Loucy (cell line): ENCODE results near the gene ESCO1.

Experiments used
- H2AFZ ChIP-seq: fragments of 200-600 bp; sonication (generic); 2 replicates; pipeline ENCODE4 v1.6.0; 2016; ENCODE audit warnings: antibody characterized with exemption, mild to moderate bottlenecking, low read length, moderate library complexity
- H3F3A ChIP-seq: fragments of 200-600 bp; 2 replicates; pipeline ENCODE4 v1.6.0; 2016; ENCODE audit warnings: antibody characterized with exemption, low read depth, mild to moderate bottlenecking
- H3K27me3 ChIP-seq: fragments of 200-600 bp; sonication (generic); 2 replicates; pipeline ENCODE4 v1.6.1; 2014; ENCODE audit warnings: low read length, mild to moderate bottlenecking; ENCODE audit not compliant: insufficient read depth, poor library complexity, severe bottlenecking
- H3K36me3 ChIP-seq: fragments of 200-600 bp; sonication (generic); 2 replicates; pipeline ENCODE4 v1.6.1; 2016; ENCODE audit warnings: low read length; ENCODE audit not compliant: insufficient read depth
- H3K4me1 ChIP-seq: fragments of 200-600 bp; sonication (generic); 2 replicates; pipeline ENCODE4 v1.5.1; 2014; ENCODE audit warnings: low read length, mild to moderate bottlenecking; ENCODE audit not compliant: insufficient read depth, poor library complexity, severe bottlenecking
- H3K4me2 ChIP-seq: fragments of 200-600 bp; sonication (generic); 2 replicates; pipeline ENCODE4 v1.6.0; 2014; ENCODE audit warnings: antibody characterized with exemption, low read length, low read depth, mild to moderate bottlenecking; ENCODE audit not compliant: poor library complexity, severe bottlenecking
- H3K4me3 ChIP-seq: fragments of 200-600 bp; sonication (generic); 2 replicates; pipeline ENCODE4 v1.5.1; 2014; ENCODE audit warnings: low read length, mild to moderate bottlenecking, mixed read lengths; ENCODE audit not compliant: poor library complexity, severe bottlenecking
- H3K79me2 ChIP-seq: fragments of 200-600 bp; sonication (generic); 2 replicates; pipeline ENCODE4 v1.6.1; 2014; ENCODE audit warnings: low read length; ENCODE audit not compliant: insufficient read depth
- H3K9ac ChIP-seq: fragments of 200-600 bp; sonication (generic); 2 replicates; pipeline ENCODE4 v1.6.0; 2014; ENCODE audit warnings: mild to moderate bottlenecking, low read depth, low read length, moderate library complexity; ENCODE audit not compliant: poor library complexity, severe bottlenecking
- H3K9me2 ChIP-seq: fragments of 200-600 bp; sonication (generic); replicated peaks from 2 replicates; pipeline ENCODE4 v1.6.1; 2016; ENCODE audit warnings: low read depth, low read length, mixed read lengths
- H3K9me3 ChIP-seq: fragments of 200-600 bp; sonication (generic); 2 replicates; pipeline ENCODE4 v1.6.1; 2014; ENCODE audit warnings: mild to moderate bottlenecking, antibody characterized with exemption, low read length, low read depth; ENCODE audit not compliant: insufficient read depth
- H4K20me1 ChIP-seq: fragments of 200-600 bp; sonication (generic); 2 replicates; pipeline ENCODE4 v1.6.0; 2014; ENCODE audit warnings: antibody characterized with exemption, low read length, mild to moderate bottlenecking; ENCODE audit not compliant: insufficient read depth, poor library complexity, severe bottlenecking
- EZH2phosphoT487 ChIP-seq: fragments of 200-600 bp; IDR thresholded peaks from 2 replicates; pipeline ENCODE4 v1.6.1; 2018; ENCODE audit warnings: antibody characterized with exemption, mild to moderate bottlenecking, moderate library complexity, borderline replicate concordance
- TF ChIP-seq, protein P1 (sequence below): fragments of 200-600 bp; sonication (generic); conservative IDR thresholded peaks from 2 replicates; pipeline ENCODE4 v1.5.1; 2014; ENCODE audit warnings: mild to moderate bottlenecking, antibody characterized with exemption, low read length

The ESCO1 gene

GRCh38 chr18:21481739-21482138, 118.8 kb downstream of the ESCO1 start:
- no peaks in the 10 kb centered on the region for H3K36me3 ChIP-seq
- TF ChIP-seq, protein P1, sequence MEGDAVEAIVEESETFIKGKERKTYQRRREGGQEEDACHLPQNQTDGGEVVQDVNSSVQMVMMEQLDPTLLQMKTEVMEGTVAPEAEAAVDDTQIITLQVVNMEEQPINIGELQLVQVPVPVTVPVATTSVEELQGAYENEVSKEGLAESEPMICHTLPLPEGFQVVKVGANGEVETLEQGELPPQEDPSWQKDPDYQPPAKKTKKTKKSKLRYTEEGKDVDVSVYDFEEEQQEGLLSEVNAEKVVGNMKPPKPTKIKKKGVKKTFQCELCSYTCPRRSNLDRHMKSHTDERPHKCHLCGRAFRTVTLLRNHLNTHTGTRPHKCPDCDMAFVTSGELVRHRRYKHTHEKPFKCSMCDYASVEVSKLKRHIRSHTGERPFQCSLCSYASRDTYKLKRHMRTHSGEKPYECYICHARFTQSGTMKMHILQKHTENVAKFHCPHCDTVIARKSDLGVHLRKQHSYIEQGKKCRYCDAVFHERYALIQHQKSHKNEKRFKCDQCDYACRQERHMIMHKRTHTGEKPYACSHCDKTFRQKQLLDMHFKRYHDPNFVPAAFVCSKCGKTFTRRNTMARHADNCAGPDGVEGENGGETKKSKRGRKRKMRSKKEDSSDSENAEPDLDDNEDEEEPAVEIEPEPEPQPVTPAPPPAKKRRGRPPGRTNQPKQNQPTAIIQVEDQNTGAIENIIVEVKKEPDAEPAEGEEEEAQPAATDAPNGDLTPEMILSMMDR: no peak
- no peak for TF ChIP-seq EZH2phosphoT487
- H3K9ac ChIP-seq: no peak overlapping the region
- no peak overlapping the region for H3K4me2 ChIP-seq
- H2AFZ ChIP-seq: no peak overlapping the region
- no peaks in the 10 kb centered on the region for H4K20me1 ChIP-seq
- H3F3A ChIP-seq: no peaks in the 10 kb centered on the region
- no peaks in the 10 kb centered on the region for H3K27me3 ChIP-seq
- no peak overlapping the region for H3K4me3 ChIP-seq
- no peaks in the 10 kb centered on the region for H3K79me2 ChIP-seq
- H3K9me2 ChIP-seq: no peaks in the 10 kb centered on the region
- no peaks in the 10 kb centered on the region for H3K9me3 ChIP-seq
- H3K4me1 ChIP-seq: peaks cover 8% of the 10 kb centered on the region

DNA sequence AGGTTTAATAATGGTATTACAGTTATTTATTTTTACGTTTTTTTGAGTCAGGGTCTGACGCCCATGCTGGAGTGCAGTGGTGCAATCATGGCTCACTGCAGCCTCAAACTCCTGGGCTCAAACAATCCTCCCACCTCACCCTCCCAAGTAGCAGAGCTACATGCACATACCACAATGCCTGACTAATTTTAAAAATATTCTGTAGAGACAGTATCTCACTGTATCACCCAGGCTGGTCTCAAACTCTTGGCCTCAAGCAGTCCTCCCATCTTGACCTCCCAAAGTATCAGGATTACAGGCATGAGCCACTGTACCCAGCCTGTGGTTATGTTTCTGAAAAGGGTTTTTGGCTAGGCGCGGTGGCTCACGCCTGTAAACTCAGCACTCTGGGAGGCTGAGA, 120.8 kb downstream of the ESCO1 start:
- Histone ChIP-seq H3K9ac (no peak overlapping the region), H3K4me3 (no peak overlapping the region), H3K9me2 (no peaks in the 10 kb centered on the region), H3K9me3 (no peaks in the 10 kb centered on the region), H3K36me3 (no peaks in the 10 kb centered on the region), H3K79me2 (no peaks in the 10 kb centered on the region), H3K27me3 (no peaks in the 10 kb centered on the region), H4K20me1 (no peaks in the 10 kb centered on the region), H3K4me1 (no peaks in the 10 kb centered on the region), H3F3A (no peaks in the 10 kb centered on the region), H3K4me2 (no peak overlapping the region), H2AFZ (no peak overlapping the region)
- TF ChIP-seq EZH2phosphoT487: no peak
- TF ChIP-seq, protein P1: no peak
